DND-41 (cell line): Measurements from ENCODE around the gene ZNF134.

Experiments used
- ATAC-seq: fragments of 200-7000 bp; cut with Tn5 transposase; 3 replicates; pipeline ENCODE4 v1.9.1; 2021; ENCODE audit warnings: low read depth; ENCODE audit not compliant: insufficient read depth
- DNase-seq: peaks from one replicate; pipeline ENCODE4 v3.0.0-alpha.2; 2020
- H2AFZ ChIP-seq: 2 replicates; pipeline ENCODE4 v1.6.0; 2012; ENCODE audit warnings: low read depth, low read length
- H3K27ac ChIP-seq: 2 replicates; pipeline ENCODE4 v1.5.1; 2012; ENCODE audit warnings: low read length, inconsistent platforms
- H3K27me3 ChIP-seq: fragments of 200-600 bp; sonication (generic); 2 replicates; pipeline ENCODE4 v1.6.0; 2012; ENCODE audit warnings: low read length, mild to moderate bottlenecking, inconsistent platforms; ENCODE audit not compliant: insufficient read depth, poor library complexity
- H3K36me3 ChIP-seq: 2 replicates; pipeline ENCODE4 v1.5.1; 2012; ENCODE audit warnings: low read length, inconsistent platforms; ENCODE audit not compliant: insufficient read depth
- H3K4me1 ChIP-seq: 2 replicates; pipeline ENCODE4 v1.5.1; 2012; ENCODE audit warnings: mild to moderate bottlenecking, low read length; ENCODE audit not compliant: insufficient read depth
- H3K4me2 ChIP-seq: 2 replicates; pipeline ENCODE4 v1.6.0; 2012; ENCODE audit warnings: mild to moderate bottlenecking, moderate library complexity, low read length, inconsistent platforms; ENCODE audit not compliant: insufficient read depth
- H3K4me3 ChIP-seq, 2 experiments: fragments of 200-600 bp in 1 of 2; shearing (Covaris generic) in 1 of 2; 2 replicates each; pipeline ENCODE4 v1.5.1; 2012 to 2016; ENCODE audit warnings: inconsistent platforms in 2 of 2, low read length in 2 of 2, mild to moderate bottlenecking in 2 of 2, low read depth in 1 of 2, moderate library complexity in 1 of 2
- H3K79me2 ChIP-seq: 2 replicates; pipeline ENCODE4 v1.6.0; 2012; ENCODE audit warnings: low read length, inconsistent platforms; ENCODE audit not compliant: insufficient read depth
- H3K9ac ChIP-seq: 2 replicates; pipeline ENCODE4 v1.6.0; 2012; ENCODE audit warnings: low read depth, mild to moderate bottlenecking, inconsistent platforms, low read length, moderate library complexity
- H3K9me3 ChIP-seq: 2 replicates; pipeline ENCODE4 v1.5.1; 2012; ENCODE audit warnings: low read length, moderate library complexity, mild to moderate bottlenecking, inconsistent platforms; ENCODE audit not compliant: insufficient read depth, severe bottlenecking
- H4K20me1 ChIP-seq: 2 replicates; pipeline ENCODE4 v1.6.0; 2012; ENCODE audit warnings: low read length; ENCODE audit not compliant: insufficient read depth
- CTCF ChIP-seq: IDR thresholded peaks from 2 replicates; pipeline ENCODE4 v1.5.1; 2012; ENCODE audit warnings: borderline replicate concordance, low read length, moderate library complexity, mild to moderate bottlenecking; ENCODE audit not compliant: poor library complexity, severe bottlenecking; ENCODE audit errors: extremely low read depth
- EZH2 ChIP-seq: IDR thresholded peaks from 3 replicates; pipeline ENCODE4 v1.6.1; 2012; ENCODE audit warnings: borderline replicate concordance, low read depth, mild to moderate bottlenecking, moderate library complexity, low read length, inconsistent platforms; ENCODE audit not compliant: severe bottlenecking

The ZNF134 gene

GRCh38 chr19:57671124-57671895, 57.3 kb downstream of the ZNF134 start:
- Histone ChIP-seq H3K79me2 (no peaks in the 10 kb centered on the region), H3K27me3 (no peaks in the 10 kb centered on the region), H2AFZ (no peak overlapping the region), H3K9me3 (no peaks in the 10 kb centered on the region), H3K27ac (no peak overlapping the region), H3K4me3 (no peak overlapping the region), H3K36me3 (no peaks in the 10 kb centered on the region), H3K9ac (no peak overlapping the region), H4K20me1 (no peaks in the 10 kb centered on the region), H3K4me1 (no peaks in the 10 kb centered on the region), H3K4me2 (no peak overlapping the region)
- ATAC-seq: no peak
- no peak for TF ChIP-seq EZH2
- TF ChIP-seq CTCF: no peak
- DNase-seq: no peak

- Histone ChIP-seq H3K4me2 (no peak overlapping the region), H4K20me1 (no peaks in the 10 kb centered on the region), H3K36me3 (no peaks in the 10 kb centered on the region), H3K9ac (no peak overlapping the region), H3K4me3 (no peak overlapping the region), H3K4me1 (no peaks in the 10 kb centered on the region), H3K27ac (no peak overlapping the region), H3K27me3 (no peaks in the 10 kb centered on the region), H3K79me2 (no peaks in the 10 kb centered on the region), H3K9me3 (no peaks in the 10 kb centered on the region), H2AFZ (no peak overlapping the region)
- DNase-seq (no peak), ATAC-seq (no peak)
- TF ChIP-seq EZH2 (no peak), CTCF (no peak)
Measured at GRCh38 chr19:57672466-57672865, 58.4 kb downstream of the ZNF134 start.
